Panc1 (cell line): ENCODE data around the gene WDR36. TPM values are rescaled to one million over a fixed set of nuclear protein-coding genes. Genes with fewer than 3 reads are reported as not detected.

Experiments
- ATAC-seq: fragments of 200-7000 bp; cut with Tn5 transposase; 2 replicates; pipeline ENCODE4 v1.9.1; 2020; ENCODE audit warnings: mild to moderate bottlenecking, moderate library complexity
- BruUV-seq: library from RNA; stranded (reverse); fragments of 400-500 nt; replicated peaks from 2 replicates; lab custom pipeline; 2021; lab: Mats Ljungman, UMichigan
- CTCF ChIA-PET: fragments of 300-600 bp; sonication (Branson Sonifier 250); formaldehyde crosslinking; loops from one replicate; lab custom pipeline; 2022; ENCODE audit warnings: antibody characterized with exemption; lab: Charles Lee
- POLR2A ChIA-PET: fragments of 300-600 bp; sonication (Branson Sonifier 250); formaldehyde crosslinking; loops from one replicate; lab custom pipeline; 2022; ENCODE audit warnings: antibody characterized with exemption; lab: Charles Lee
- DNase-seq: peaks from one replicate; pipeline ENCODE4 v3.0.0-alpha.2; 2010; ENCODE audit warnings: low read depth, low spot score
- H3K27ac ChIP-seq: 2 replicates; pipeline ENCODE4 v1.5.1; 2011; ENCODE audit warnings: mild to moderate bottlenecking, low read length, inconsistent platforms
- H3K27me3 ChIP-seq: fragments of 200-500 bp; sonication (Bioruptor generic); 2 replicates; pipeline ENCODE4 v1.6.0; 2014; ENCODE audit warnings: low read length, inconsistent platforms; ENCODE audit not compliant: control insufficient read depth, insufficient read depth
- H3K36me3 ChIP-seq: fragments of 200-500 bp; sonication (Bioruptor generic); 2 replicates; pipeline ENCODE4 v1.5.1; 2014; ENCODE audit warnings: inconsistent platforms, mild to moderate bottlenecking, low read length, moderate library complexity; ENCODE audit not compliant: control insufficient read depth, insufficient read depth
- H3K4me1 ChIP-seq: 2 replicates; pipeline ENCODE4 v1.5.1; 2011; ENCODE audit warnings: inconsistent platforms, mild to moderate bottlenecking, low read length, moderate library complexity; ENCODE audit not compliant: control insufficient read depth, insufficient read depth
- H3K4me3 ChIP-seq, 2 experiments: 2 replicates each; pipeline ENCODE4 v1.5.1; 2011 to 2012; ENCODE audit warnings: low read depth in 2 of 2, low read length in 2 of 2, mild to moderate bottlenecking in 2 of 2, inconsistent platforms in 1 of 2, moderate library complexity in 1 of 2
- H3K9me3 ChIP-seq: fragments of 200-500 bp; sonication (Bioruptor generic); 2 replicates; pipeline ENCODE4 v1.5.1; 2014; ENCODE audit warnings: low read depth, mild to moderate bottlenecking, inconsistent platforms, low read length, moderate library complexity; ENCODE audit not compliant: control insufficient read depth, insufficient read depth
- POLR2AphosphoS5 ChIP-seq: IDR thresholded peaks from 2 replicates; pipeline ENCODE4 v1.6.1; 2012; ENCODE audit warnings: mild to moderate bottlenecking, low read depth, low read length, moderate library complexity
- SIN3A ChIP-seq: IDR thresholded peaks from 2 replicates; pipeline ENCODE4 v1.6.1; 2012; ENCODE audit warnings: low read depth, mild to moderate bottlenecking, low read length, moderate library complexity, borderline replicate concordance; ENCODE audit not compliant: insufficient read depth
- TCF7L2 ChIP-seq: IDR thresholded peaks from 2 replicates; pipeline ENCODE4 v1.6.1; 2011; ENCODE audit warnings: mild to moderate bottlenecking, low read depth, low read length, inconsistent platforms
- in situ Hi-C: cut with HindIII; loops from 2 replicates; pipeline ENCODE4 v1.10.0; 2016; ENCODE audit warnings: low sequenced_read_pairs, low pct_unique_long_range_greater_than_20kb
- intact Hi-C: fragments of 100-400 bp; cut with micrococcal nuclease; formaldehyde crosslinking; loops from one replicate; pipeline ENCODE4 v1.10.0; 2022; ENCODE audit not compliant: unreplicated experiment
- total RNA-seq: library from RNA; stranded (reverse); gene quantifications from one replicate; pipeline ENCODE4 v1.2.1, GENCODE V29; 2021; ENCODE audit not compliant: unreplicated experiment
- TF ChIP-seq, protein P1 (sequence below), 2 experiments: IDR thresholded peaks; 2 replicates each; pipeline ENCODE4 v1.6.1; 2011 to 2012; ENCODE audit warnings: low read depth in 2 of 2, control low read depth in 1 of 2, low read length in 1 of 2, mild to moderate bottlenecking in 1 of 2, moderate library complexity in 1 of 2; ENCODE audit not compliant: insufficient read depth in 1 of 2
- TF ChIP-seq, protein P2 (sequence below): fragments of 450-650 bp; IDR thresholded peaks from 2 replicates; pipeline ENCODE4 v1.5.1; 2017; ENCODE audit warnings: mild to moderate bottlenecking

WDR36 gene
- total RNA-seq, 1 experiment from 2014 or later, result 33.9 TPM

DNA sequence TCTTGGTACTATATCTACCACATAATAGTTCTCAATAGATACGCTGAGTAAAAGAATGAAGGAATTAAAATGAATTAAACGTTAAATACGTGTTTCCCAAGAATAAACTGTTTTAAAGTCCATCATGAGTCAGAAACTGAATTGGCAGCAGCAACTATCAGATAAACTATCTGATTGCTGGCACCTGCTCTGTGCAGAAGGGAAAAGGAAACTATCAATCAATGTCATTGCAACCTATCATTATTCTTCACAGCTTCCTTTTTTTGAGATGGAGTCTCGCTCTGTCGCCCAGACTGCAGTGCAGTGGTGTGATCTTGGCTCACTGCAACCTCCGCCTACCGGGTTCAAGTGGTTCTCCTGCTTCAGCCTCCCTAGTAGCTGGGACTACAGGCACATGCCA lies 8.8 kb upstream of the WDR36 start:
- ATAC-seq (no peak), DNase-seq (no peak)
- Histone ChIP-seq H3K27me3 (peaks cover 13% of the 10 kb centered on the region), H3K9me3 (no peaks in the 10 kb centered on the region), H3K36me3 (no peaks in the 10 kb centered on the region), H3K4me1 (no peaks in the 10 kb centered on the region), H3K4me3 (no peak overlapping the region), H3K27ac (no peak overlapping the region)
- intact Hi-C loops (no loop called here), in situ Hi-C loops (no loop called here)
- POLR2A ChIA-PET, result no interaction called here
- no peak for TF ChIP-seq TCF7L2
- TF ChIP-seq POLR2AphosphoS5, result no peak
- TF ChIP-seq, protein P1, sequence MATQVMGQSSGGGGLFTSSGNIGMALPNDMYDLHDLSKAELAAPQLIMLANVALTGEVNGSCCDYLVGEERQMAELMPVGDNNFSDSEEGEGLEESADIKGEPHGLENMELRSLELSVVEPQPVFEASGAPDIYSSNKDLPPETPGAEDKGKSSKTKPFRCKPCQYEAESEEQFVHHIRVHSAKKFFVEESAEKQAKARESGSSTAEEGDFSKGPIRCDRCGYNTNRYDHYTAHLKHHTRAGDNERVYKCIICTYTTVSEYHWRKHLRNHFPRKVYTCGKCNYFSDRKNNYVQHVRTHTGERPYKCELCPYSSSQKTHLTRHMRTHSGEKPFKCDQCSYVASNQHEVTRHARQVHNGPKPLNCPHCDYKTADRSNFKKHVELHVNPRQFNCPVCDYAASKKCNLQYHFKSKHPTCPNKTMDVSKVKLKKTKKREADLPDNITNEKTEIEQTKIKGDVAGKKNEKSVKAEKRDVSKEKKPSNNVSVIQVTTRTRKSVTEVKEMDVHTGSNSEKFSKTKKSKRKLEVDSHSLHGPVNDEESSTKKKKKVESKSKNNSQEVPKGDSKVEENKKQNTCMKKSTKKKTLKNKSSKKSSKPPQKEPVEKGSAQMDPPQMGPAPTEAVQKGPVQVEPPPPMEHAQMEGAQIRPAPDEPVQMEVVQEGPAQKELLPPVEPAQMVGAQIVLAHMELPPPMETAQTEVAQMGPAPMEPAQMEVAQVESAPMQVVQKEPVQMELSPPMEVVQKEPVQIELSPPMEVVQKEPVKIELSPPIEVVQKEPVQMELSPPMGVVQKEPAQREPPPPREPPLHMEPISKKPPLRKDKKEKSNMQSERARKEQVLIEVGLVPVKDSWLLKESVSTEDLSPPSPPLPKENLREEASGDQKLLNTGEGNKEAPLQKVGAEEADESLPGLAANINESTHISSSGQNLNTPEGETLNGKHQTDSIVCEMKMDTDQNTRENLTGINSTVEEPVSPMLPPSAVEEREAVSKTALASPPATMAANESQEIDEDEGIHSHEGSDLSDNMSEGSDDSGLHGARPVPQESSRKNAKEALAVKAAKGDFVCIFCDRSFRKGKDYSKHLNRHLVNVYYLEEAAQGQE (IDR thresholded peaks at IDR 0.05; ENCODE audit: insufficient read depth in 1 of 2, low read depth in 2 of 2, low read length in 1 of 2), result no peak
- TF ChIP-seq, protein P2, sequence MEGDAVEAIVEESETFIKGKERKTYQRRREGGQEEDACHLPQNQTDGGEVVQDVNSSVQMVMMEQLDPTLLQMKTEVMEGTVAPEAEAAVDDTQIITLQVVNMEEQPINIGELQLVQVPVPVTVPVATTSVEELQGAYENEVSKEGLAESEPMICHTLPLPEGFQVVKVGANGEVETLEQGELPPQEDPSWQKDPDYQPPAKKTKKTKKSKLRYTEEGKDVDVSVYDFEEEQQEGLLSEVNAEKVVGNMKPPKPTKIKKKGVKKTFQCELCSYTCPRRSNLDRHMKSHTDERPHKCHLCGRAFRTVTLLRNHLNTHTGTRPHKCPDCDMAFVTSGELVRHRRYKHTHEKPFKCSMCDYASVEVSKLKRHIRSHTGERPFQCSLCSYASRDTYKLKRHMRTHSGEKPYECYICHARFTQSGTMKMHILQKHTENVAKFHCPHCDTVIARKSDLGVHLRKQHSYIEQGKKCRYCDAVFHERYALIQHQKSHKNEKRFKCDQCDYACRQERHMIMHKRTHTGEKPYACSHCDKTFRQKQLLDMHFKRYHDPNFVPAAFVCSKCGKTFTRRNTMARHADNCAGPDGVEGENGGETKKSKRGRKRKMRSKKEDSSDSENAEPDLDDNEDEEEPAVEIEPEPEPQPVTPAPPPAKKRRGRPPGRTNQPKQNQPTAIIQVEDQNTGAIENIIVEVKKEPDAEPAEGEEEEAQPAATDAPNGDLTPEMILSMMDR, result no peak
- TF ChIP-seq SIN3A, result no peak
- CTCF ChIA-PET, result no interaction called here
- no TSS peak for BruUV-seq

DNA sequence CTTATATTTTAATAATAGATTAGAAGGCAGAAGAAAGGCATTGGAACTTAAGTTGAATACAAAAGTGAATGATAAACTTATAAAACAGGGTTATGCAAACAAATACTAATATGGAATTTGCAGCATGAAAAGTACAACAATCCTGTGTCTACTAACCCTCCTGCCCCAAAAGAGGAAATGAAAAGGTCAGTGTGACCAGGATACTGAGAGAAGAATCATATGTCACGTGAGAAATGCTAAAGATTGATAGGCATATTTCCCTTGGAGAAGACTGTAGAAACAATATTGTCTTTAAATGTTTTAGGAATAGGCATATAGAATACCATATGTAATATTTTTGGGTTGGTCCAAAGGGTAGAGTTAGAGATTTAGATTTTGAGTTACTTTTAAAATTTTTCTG lies 3.8 kb downstream of the WDR36 start:
- H3K9me3 ChIP-seq, result peaks cover 4% of the 10 kb centered on the region; the same call in 1 of the 2 replicates
- no peaks in the 10 kb centered on the region for H3K27me3 ChIP-seq
- no peak for ATAC-seq
- no peak overlapping the region for H3K27ac ChIP-seq
- in situ Hi-C loops (no loop called here), intact Hi-C loops (loop anchor here (10.0 kb wide), 1 partner anchor 341 kb away; no protein-coding TSS in a partner anchor)
- peaks cover 10% of the 10 kb centered on the region for H3K4me1 ChIP-seq
- TF ChIP-seq, protein P2, result no peak
- no peak for TF ChIP-seq SIN3A
- BruUV-seq, result no TSS peak
- ChIA-PET POLR2A (no interaction called here), CTCF (no interaction called here)
- H3K4me3 ChIP-seq, result no peak overlapping the region
- peaks cover 33% of the 10 kb centered on the region for H3K36me3 ChIP-seq
- DNase-seq, result no peak
